B cell (primary cell): ENCODE measurements around the gene ERVH48-1.

Source experiments
- EZH2 ChIP-seq: IDR thresholded peaks from 2 replicates; pipeline ENCODE4 v1.6.1; 2012; ENCODE audit warnings: borderline replicate concordance, low read depth, mild to moderate bottlenecking, moderate library complexity, low read length; ENCODE audit not compliant: insufficient read depth, poor library complexity, severe bottlenecking
- TF ChIP-seq, protein P1 (sequence below): fragments of 200-600 bp; IDR thresholded peaks from one replicate; pipeline ENCODE4 v1.8.0; 2022; ENCODE audit warnings: antibody characterized with exemption, mild to moderate bottlenecking

- TF ChIP-seq, protein P1, sequence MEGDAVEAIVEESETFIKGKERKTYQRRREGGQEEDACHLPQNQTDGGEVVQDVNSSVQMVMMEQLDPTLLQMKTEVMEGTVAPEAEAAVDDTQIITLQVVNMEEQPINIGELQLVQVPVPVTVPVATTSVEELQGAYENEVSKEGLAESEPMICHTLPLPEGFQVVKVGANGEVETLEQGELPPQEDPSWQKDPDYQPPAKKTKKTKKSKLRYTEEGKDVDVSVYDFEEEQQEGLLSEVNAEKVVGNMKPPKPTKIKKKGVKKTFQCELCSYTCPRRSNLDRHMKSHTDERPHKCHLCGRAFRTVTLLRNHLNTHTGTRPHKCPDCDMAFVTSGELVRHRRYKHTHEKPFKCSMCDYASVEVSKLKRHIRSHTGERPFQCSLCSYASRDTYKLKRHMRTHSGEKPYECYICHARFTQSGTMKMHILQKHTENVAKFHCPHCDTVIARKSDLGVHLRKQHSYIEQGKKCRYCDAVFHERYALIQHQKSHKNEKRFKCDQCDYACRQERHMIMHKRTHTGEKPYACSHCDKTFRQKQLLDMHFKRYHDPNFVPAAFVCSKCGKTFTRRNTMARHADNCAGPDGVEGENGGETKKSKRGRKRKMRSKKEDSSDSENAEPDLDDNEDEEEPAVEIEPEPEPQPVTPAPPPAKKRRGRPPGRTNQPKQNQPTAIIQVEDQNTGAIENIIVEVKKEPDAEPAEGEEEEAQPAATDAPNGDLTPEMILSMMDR, result no peak
- no peak for TF ChIP-seq EZH2
These were observed 38.1 kb downstream of the ERVH48-1 start for GRCh38 chr21:42887326-42887725.
